Measurements from ENCODE around the gene RHOT2. TPM values are rescaled to one million over a fixed set of nuclear protein-coding genes. Genes with fewer than 3 reads are reported as not detected.

The RHOT2 gene
- total RNA-seq, 1 donor from 2014 or later, result 68.0 TPM

- peaks cover 92% of the 10 kb centered on the region for H3K27me3 ChIP-seq (ENCODE audit: control insufficient read depth, insufficient read depth, low read length)
Measured at GRCh38 chr16:703406-703805, 35.5 kb downstream of the RHOT2 start.

GRCh38 chr16:704047-704446 is 36.1 kb downstream of the RHOT2 start:
- TF ChIP-seq, protein P1, sequence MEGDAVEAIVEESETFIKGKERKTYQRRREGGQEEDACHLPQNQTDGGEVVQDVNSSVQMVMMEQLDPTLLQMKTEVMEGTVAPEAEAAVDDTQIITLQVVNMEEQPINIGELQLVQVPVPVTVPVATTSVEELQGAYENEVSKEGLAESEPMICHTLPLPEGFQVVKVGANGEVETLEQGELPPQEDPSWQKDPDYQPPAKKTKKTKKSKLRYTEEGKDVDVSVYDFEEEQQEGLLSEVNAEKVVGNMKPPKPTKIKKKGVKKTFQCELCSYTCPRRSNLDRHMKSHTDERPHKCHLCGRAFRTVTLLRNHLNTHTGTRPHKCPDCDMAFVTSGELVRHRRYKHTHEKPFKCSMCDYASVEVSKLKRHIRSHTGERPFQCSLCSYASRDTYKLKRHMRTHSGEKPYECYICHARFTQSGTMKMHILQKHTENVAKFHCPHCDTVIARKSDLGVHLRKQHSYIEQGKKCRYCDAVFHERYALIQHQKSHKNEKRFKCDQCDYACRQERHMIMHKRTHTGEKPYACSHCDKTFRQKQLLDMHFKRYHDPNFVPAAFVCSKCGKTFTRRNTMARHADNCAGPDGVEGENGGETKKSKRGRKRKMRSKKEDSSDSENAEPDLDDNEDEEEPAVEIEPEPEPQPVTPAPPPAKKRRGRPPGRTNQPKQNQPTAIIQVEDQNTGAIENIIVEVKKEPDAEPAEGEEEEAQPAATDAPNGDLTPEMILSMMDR (IDR thresholded peaks at IDR 0.05; ENCODE audit: insufficient read depth, low read length, poor library complexity, severe bottlenecking), result no peak
- peaks cover 95% of the 10 kb centered on the region for H3K27me3 ChIP-seq (ENCODE audit: control insufficient read depth, insufficient read depth, low read length)
- no peaks in the 10 kb centered on the region for H3K36me3 ChIP-seq (ENCODE audit: control insufficient read depth, insufficient read depth, low read length)
- no peak for DNase-seq (ENCODE audit: low read depth)
- no peak overlapping the region for H3K4me3 ChIP-seq (ENCODE audit: low read depth, low read length)

More at GRCh38 chr16:703406-703805, 35.5 kb downstream of the RHOT2 start:
- TF ChIP-seq, protein P1 (IDR thresholded peaks at IDR 0.05; ENCODE audit: insufficient read depth, low read length, poor library complexity, severe bottlenecking), result no peak
- DNase-seq (ENCODE audit: low read depth), result no peak
- no peak overlapping the region for H3K4me3 ChIP-seq (ENCODE audit: low read depth, low read length)
- no peaks in the 10 kb centered on the region for H3K36me3 ChIP-seq (ENCODE audit: control insufficient read depth, insufficient read depth, low read length)

DNA sequence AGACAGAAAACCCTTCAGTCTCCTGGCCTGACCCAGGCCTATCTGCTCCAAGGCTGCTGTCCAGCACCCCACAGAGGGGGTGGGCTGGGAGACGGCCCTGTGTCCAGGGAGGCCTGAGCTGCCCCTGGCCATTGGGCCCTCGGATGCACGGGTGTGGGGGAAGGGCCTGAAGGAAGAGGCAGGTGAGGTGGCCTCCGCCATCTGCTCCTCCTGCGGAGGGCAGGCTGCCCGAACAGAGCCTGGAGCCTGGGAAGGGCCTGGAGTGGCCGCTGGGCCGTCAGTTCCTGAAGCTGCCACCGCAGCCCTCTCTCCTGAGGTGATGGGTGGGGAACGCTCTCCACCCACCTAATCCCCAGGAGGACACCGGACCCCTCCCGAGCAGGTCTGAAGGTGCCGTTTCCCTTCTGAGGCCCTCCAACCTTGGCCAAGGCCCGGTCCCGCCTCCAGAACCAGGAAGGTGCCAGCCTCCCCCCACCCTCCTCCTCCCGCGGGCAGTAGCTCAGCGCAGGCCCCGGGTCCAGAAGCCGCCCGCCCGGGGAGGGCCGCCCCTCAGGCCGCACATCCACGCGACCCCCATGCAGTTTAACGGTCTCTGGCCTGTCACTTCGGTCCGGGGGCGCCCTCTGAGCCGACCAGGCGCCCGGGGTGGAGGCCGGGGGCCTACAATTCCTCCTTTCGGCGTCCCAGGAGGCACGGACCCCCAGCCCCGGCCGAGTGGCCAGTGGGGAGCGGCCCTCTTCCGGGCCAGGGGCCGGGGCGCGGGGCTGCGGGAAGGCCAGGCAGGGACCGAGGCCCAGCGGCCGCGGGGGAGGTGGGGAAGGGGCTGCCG is 36.8 kb downstream of the RHOT2 start:
- TF ChIP-seq, protein P1 (IDR thresholded peaks at IDR 0.05; ENCODE audit: insufficient read depth, low read length, poor library complexity, severe bottlenecking), result no peak
- Histone ChIP-seq H3K36me3 (ENCODE audit: control insufficient read depth, insufficient read depth, low read length) (no peaks in the 10 kb centered on the region), H3K4me3 (ENCODE audit: low read depth, low read length) (no peak overlapping the region), H3K27me3 (ENCODE audit: control insufficient read depth, insufficient read depth, low read length) (peaks cover 95% of the 10 kb centered on the region)
- no peak for DNase-seq (ENCODE audit: low read depth)

DNA sequence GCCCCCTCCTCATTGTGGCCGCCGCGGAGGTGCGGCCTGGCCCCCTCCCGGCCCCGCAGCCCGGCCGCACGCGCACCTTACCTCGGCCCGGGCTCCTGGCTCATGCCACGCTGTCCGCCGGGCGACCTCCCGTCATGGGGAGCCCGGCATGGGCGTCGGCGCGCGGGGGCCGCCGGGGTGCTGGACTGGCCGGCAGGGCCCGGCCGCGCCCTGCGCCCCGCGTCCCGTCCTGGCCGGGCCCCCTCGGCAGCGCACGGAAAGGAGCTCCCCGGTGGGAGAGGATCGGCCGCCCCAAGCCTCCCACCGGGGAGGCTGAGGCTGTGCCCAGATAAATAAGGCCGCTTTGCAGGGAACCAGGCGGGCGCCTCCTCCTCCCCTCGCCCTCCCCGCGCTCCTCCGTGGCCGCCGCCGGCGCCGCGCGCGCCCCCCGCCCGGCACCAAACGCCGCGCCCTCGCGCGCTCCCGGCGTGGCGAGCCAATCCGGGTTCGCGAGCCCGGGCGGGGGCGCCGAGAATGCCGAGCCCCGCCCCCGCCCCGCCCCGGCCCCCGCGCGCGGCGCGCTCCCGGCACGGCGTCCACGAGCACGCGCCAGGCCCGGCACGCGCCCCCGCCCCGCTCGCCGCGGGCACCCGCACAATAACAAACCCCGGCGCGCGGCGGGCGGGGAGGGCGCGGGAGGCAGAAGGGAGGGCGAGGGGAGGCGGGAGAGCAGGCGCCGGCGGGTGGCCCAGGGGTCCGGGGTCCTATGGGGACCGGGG is 37.7 kb downstream of the RHOT2 start, which contains the start of gene FBXL16:
TSS of gene FBXL16 (minus strand) at position 371 of the 758 bp plus-strand sequence. CDS start 8,396 bp downstream, outside the sequence.
- H3K4me3 ChIP-seq (ENCODE audit: low read depth, low read length), result no peak within 1 kb of the TSS

GRCh38 chr16:706189-707061 is 38.5 kb downstream of the RHOT2 start:
- Histone ChIP-seq H3K36me3 (ENCODE audit: control insufficient read depth, insufficient read depth, low read length) (no peaks in the 10 kb centered on the region), H3K4me3 (ENCODE audit: low read depth, low read length) (no peak overlapping the region), H3K27me3 (ENCODE audit: control insufficient read depth, insufficient read depth, low read length) (peaks cover 95% of the 10 kb centered on the region)
- no peak for DNase-seq (ENCODE audit: low read depth)
- TF ChIP-seq, protein P1 (IDR thresholded peaks at IDR 0.05; ENCODE audit: insufficient read depth, low read length, poor library complexity, severe bottlenecking), result no peak

More for the DNA sequence above, 37.7 kb downstream of the RHOT2 start, which contains the start of gene FBXL16:
- Histone ChIP-seq H3K36me3 (ENCODE audit: control insufficient read depth, insufficient read depth, low read length) (no peaks in the 10 kb centered on the region), H3K27me3 (ENCODE audit: control insufficient read depth, insufficient read depth, low read length) (peaks cover 95% of the 10 kb centered on the region)
- TF ChIP-seq, protein P1 (IDR thresholded peaks at IDR 0.05; ENCODE audit: insufficient read depth, low read length, poor library complexity, severe bottlenecking), result no peak
- no peak for DNase-seq (ENCODE audit: low read depth)

Data from kidney epithelial cell (primary cell).